Fibroblast of lung (primary cell): ENCODE measurements around the gene PBX1. TPM values are rescaled to one million over a fixed set of nuclear protein-coding genes. Genes with fewer than 3 reads are reported as not detected.
A peak's percentile ranks its signal among the peaks of the same experiment; 100 is the strongest.

Experiments used
- DNase-seq, 2 donors: peaks; one replicate each; pipeline versions ENCODE4 v3.0.0 to v3.0.0-alpha.2; 2010; ENCODE audit warnings: low read depth in 2 of 2
- H2AFZ ChIP-seq: 2 replicates; pipeline ENCODE4 v1.5.1; 2012; ENCODE audit warnings: low read length, control low read depth, inconsistent platforms
- H3K27ac ChIP-seq: 2 replicates; pipeline ENCODE4 v1.5.1; 2011; ENCODE audit warnings: low read length, control low read depth; ENCODE audit not compliant: insufficient read depth
- H3K27me3 ChIP-seq: 2 replicates; pipeline ENCODE4 v1.5.1; 2011; ENCODE audit warnings: mild to moderate bottlenecking, low read length; ENCODE audit not compliant: control insufficient read depth, insufficient read depth
- H3K36me3 ChIP-seq: 2 replicates; pipeline ENCODE4 v1.5.1; 2011; ENCODE audit warnings: low read length; ENCODE audit not compliant: control insufficient read depth, insufficient read depth
- H3K4me1 ChIP-seq: 2 replicates; pipeline ENCODE4 v1.5.1; 2011; ENCODE audit warnings: low read length; ENCODE audit not compliant: control insufficient read depth, insufficient read depth; ENCODE audit errors: extremely low read depth
- H3K4me2 ChIP-seq: 2 replicates; pipeline ENCODE4 v1.5.1; 2011; ENCODE audit warnings: low read length, control low read depth; ENCODE audit not compliant: insufficient read depth; ENCODE audit errors: extremely low read depth
- H3K4me3 ChIP-seq, 4 experiments: fragments of 200-600 bp in 1 of 4; sonication (generic) in 1 of 4; replicated peaks in 1 of 4; 2 replicates each; pipeline ENCODE4 v1.5.1; 2011 to 2016; ENCODE audit warnings: low read length in 4 of 4, low read depth in 3 of 4, mild to moderate bottlenecking in 3 of 4, control low read depth in 2 of 4, inconsistent platforms in 1 of 4, mixed read lengths in 1 of 4; ENCODE audit not compliant: insufficient read depth in 1 of 4; ENCODE audit errors: control extremely low read depth in 1 of 4
- H3K79me2 ChIP-seq: 2 replicates; pipeline ENCODE4 v1.5.1; 2012; ENCODE audit warnings: mild to moderate bottlenecking, low read length, inconsistent platforms; ENCODE audit not compliant: control insufficient read depth, insufficient read depth
- H3K9ac ChIP-seq: 2 replicates; pipeline ENCODE4 v1.5.1; 2011; ENCODE audit warnings: mild to moderate bottlenecking, low read length, control low read depth; ENCODE audit not compliant: insufficient read depth
- H3K9me3 ChIP-seq: 2 replicates; pipeline ENCODE4 v1.5.1; 2012; ENCODE audit warnings: low read depth, low read length; ENCODE audit not compliant: control insufficient read depth, insufficient read depth
- H4K20me1 ChIP-seq: 2 replicates; pipeline ENCODE4 v1.5.1; 2011; ENCODE audit warnings: low read length; ENCODE audit not compliant: control insufficient read depth, insufficient read depth; ENCODE audit errors: extremely low read depth
- CTCF ChIP-seq, 2 donors: IDR thresholded peaks in 1 of 2; conservative IDR thresholded peaks in 1 of 2; 1 replicate in 1 of 2; 2 replicates in 1 of 2; pipeline ENCODE4 v1.5.1; 2011 to 2012; ENCODE audit warnings: low read length in 2 of 2, control low read depth in 1 of 2, inconsistent platforms in 1 of 2, low read depth in 1 of 2, mild to moderate bottlenecking in 1 of 2
- EZH2 ChIP-seq: IDR thresholded peaks from 2 replicates; pipeline ENCODE4 v1.5.1; 2012; ENCODE audit warnings: low read length, control low read depth, mild to moderate bottlenecking; ENCODE audit errors: missing control alignments
- polyA minus RNA-seq: library from RNA; depleted of rRNA, polyadenylated mRNA; stranded (reverse); fragments of >200 nt; gene quantifications from 2 replicates; pipeline ENCODE4 v1.2.3, GENCODE V29; 2011; ENCODE audit warnings: low replicate concordance
- polyA plus RNA-seq, 2 donors: library from polyadenylated mRNA; depleted of rRNA in 1 of 2; stranded (reverse) in 1 of 2; unstranded in 1 of 2; fragments of >200 nt; gene quantifications; 2 replicates each; pipeline ENCODE4 v1.2.1, GENCODE V29; 2011 to 2012; ENCODE audit warnings: missing spikeins in 1 of 2
- total RNA-seq: library from RNA; depleted of rRNA; stranded (reverse); fragments of >200 nt; gene quantifications from 2 replicates; pipeline ENCODE4 v1.2.1, GENCODE V29; 2014

Gene PBX1
- 39.8 and 46.7 TPM in 2 replicates for total RNA-seq
- polyA plus RNA-seq = 43.1 and 47.2 TPM in 2 replicates
- 31.1 and 38.6 TPM in 2 replicates for polyA plus RNA-seq (2012)
- polyA minus RNA-seq = 103 and 112 TPM in 2 replicates

DNA sequence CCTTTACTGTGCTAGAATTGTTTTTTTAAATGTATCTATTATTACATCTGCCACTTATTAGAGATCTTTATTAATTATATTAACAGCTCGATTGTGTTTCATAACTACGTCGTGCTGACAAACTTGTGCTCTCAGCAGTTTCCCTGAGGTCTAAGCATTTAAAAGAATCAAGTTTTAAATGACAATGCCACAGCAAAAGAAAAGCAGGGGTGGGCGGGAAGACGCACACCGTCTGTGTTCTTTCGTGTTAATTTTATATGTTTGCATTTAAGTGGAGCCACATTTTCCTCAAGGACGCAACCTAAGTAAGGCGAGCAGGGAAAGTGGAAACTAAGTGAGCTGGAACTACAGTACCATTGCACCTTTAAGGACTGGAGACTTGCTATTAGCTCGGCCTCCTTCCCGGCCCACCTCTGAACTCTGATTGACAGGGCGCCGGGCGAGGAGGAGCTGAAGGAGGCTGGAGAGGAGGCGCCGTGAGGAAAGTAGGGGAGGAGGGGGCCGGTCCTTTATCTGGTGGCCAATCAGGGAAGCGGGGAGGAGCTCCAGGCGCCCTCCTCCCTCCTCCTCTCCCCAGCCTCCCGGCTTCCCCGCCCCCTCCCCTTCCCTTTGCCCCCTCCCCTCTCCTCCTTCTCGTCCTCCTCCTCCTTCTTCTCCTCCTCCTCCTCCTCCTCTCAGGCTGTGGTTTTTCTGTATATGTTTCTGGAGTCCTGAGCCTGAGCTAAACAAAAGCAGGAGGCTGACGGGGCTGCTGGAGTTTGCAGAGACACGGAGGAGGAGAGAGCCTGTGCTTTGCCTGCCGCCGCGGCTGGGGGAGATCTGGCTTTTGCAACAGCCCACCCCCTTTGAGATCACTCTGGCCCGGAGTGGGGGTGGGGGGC lies at the start of gene PBX1:
Gene PBX1, plus strand, starts transcription at position 724 of the 881 bp plus-strand sequence.
- Histone ChIP-seq H4K20me1 (no peaks in the 10 kb centered on the region), H3K4me2 (peak within 1 kb of the TSS; percentile 77), H3K9me3 (no peaks in the 10 kb centered on the region), H3K79me2 (peaks cover 38% of the 10 kb centered on the region), H3K9ac (peak within 1 kb of the TSS; percentile 53), H3K27me3 (no peaks in the 10 kb centered on the region), H3K4me3 (peak within 1 kb of the TSS; percentile 61 to 95 (median 71)), H2AFZ (peak within 1 kb of the TSS; percentile 77), H3K27ac (peak within 1 kb of the TSS; percentile 55), H3K4me1 (no peaks in the 10 kb centered on the region), H3K36me3 (no peaks in the 10 kb centered on the region)
- TF ChIP-seq CTCF (conservative IDR thresholded peaks at IDR 0.05 in 1 of 2, IDR thresholded peaks at IDR 0.05 in 1 of 2; ENCODE audit: low read depth in 1 of 2, low read length in 2 of 2) (no peak), EZH2 (no peak)
- peak; percentile 99 for DNase-seq

DNA sequence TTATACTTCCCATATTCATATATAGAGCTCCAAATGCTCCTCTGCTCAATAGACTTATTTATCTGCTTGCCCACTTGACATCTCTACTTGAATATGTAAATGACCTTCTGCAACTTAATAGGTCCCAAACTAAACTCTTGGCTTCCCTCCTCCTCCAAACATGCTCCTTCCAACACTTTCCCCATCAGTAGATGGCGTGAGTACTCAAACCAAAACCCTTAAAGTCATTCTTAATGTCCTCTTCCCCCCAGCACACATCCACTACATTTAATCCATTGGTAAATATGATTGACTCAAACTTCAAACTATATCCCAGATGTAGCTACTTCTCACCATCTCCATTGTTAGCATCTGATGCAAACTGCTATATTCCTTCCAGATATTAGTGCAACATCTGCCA lies 48.5 kb upstream of the PBX1 start:
- peak; percentile 13 to 69 for DNase-seq
- Histone ChIP-seq H4K20me1 (no peaks in the 10 kb centered on the region), H3K9me3 (no peaks in the 10 kb centered on the region), H3K79me2 (no peaks in the 10 kb centered on the region), H3K4me1 (no peaks in the 10 kb centered on the region), H3K27me3 (no peaks in the 10 kb centered on the region), H3K9ac (no peak overlapping the region), H3K27ac (no peak overlapping the region), H3K36me3 (no peaks in the 10 kb centered on the region), H3K4me3 (no peak overlapping the region), H3K4me2 (no peak overlapping the region), H2AFZ (no peak overlapping the region)
- TF ChIP-seq CTCF (conservative IDR thresholded peaks at IDR 0.05 in 1 of 2, IDR thresholded peaks at IDR 0.05 in 1 of 2; ENCODE audit: low read depth in 1 of 2, low read length in 2 of 2) (peak; percentile 10 to 43), EZH2 (no peak)

DNA sequence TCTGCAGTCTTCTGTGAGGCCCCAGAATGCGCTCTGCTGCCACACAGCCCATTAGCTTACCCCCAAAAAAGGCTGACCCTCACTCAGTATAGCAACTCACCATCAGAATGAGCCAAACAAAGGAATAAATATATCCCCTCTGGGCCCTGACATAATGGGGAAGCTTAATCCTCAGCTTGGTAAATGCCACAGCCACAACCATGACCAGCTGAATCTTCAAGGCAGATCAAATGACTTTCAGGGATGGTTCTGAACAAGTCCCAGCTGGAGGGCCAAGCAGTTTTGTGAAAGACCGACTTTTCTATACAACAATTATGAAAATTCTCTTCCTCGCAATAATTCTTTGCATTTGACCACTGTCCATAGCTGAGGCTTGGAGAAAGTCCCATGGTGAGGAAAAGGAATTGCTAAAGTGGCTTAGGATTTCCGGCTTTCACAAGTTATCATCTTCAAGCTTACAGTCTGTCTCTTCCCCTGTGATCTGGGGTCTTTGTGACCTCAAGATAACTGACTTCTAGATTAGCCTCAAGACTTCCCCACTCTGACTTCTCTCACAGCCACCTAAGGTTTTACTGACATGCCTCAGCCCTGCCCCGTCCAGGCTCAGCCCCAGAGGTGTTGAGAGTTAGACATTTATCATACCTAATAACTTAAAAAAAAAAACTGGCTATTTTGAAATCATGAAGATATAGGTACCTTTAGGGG lies 47.8 kb upstream of the PBX1 start:
- Histone ChIP-seq H3K4me2 (no peak overlapping the region), H3K4me3 (no peak overlapping the region), H2AFZ (no peak overlapping the region), H3K27ac (no peak overlapping the region), H3K27me3 (peaks cover 2% of the 10 kb centered on the region), H3K79me2 (no peaks in the 10 kb centered on the region), H3K36me3 (no peaks in the 10 kb centered on the region), H3K9me3 (no peaks in the 10 kb centered on the region), H3K9ac (no peak overlapping the region), H4K20me1 (no peaks in the 10 kb centered on the region), H3K4me1 (no peaks in the 10 kb centered on the region)
- DNase-seq = no peak
- TF ChIP-seq CTCF (conservative IDR thresholded peaks at IDR 0.05 in 1 of 2, IDR thresholded peaks at IDR 0.05 in 1 of 2; ENCODE audit: low read depth in 1 of 2, low read length in 2 of 2) = no peak
- no peak for TF ChIP-seq EZH2
